GM12878 (cell line): Measurements from ENCODE around the gene CYP46A1.

Experiments used
- CBX5 ChIP-seq: sonication (generic); IDR thresholded peaks from 2 replicates; pipeline ENCODE4 v1.6.1; 2016; ENCODE audit warnings: low read depth, moderate library complexity, mild to moderate bottlenecking, inconsistent platforms
- POLR2AphosphoS5 ChIP-seq: IDR thresholded peaks from 2 replicates; pipeline ENCODE4 v1.6.1; 2011; ENCODE audit warnings: mild to moderate bottlenecking, low read length, inconsistent platforms
- YY1 ChIP-seq: IDR thresholded peaks from 2 replicates; pipeline ENCODE4 v1.6.1; 2011; ENCODE audit warnings: low read depth, mild to moderate bottlenecking, low read length

GRCh38 chr14:99754141-99755067 lies 70.3 kb downstream of the CYP46A1 start:
- TF ChIP-seq POLR2AphosphoS5 (no peak), YY1 (no peak), CBX5 (no peak)
